SK-N-SH treated with all-trans-retinoic acid at 6 μM for 48 hours (cell line): ENCODE data around the gene CELF4.

Source experiments
- ATAC-seq: fragments of 200-7000 bp; cut with Tn5 transposase; 3 replicates; pipeline ENCODE4 v1.9.1; 2020; ENCODE audit warnings: mild to moderate bottlenecking, moderate library complexity
- ARNTL ChIP-seq: fragments of 450-650 bp; formaldehyde crosslinking; IDR thresholded peaks from 2 replicates; pipeline ENCODE4 v1.5.0; 2020; ENCODE audit warnings: low read depth, mild to moderate bottlenecking, moderate library complexity, borderline replicate concordance
- BACH2 ChIP-seq: fragments of 250-450 bp; sonication (Bioruptor Pico); IDR thresholded peaks from 2 replicates; pipeline ENCODE4 v1.9.0; 2021; ENCODE audit warnings: mild to moderate bottlenecking, borderline replicate concordance
- CSDC2 ChIP-seq: fragments of 250-450 bp; sonication (Bioruptor Pico); IDR thresholded peaks from 2 replicates; pipeline ENCODE4 v1.5.0; 2020; ENCODE audit warnings: mild to moderate bottlenecking, moderate library complexity
- ESRRG ChIP-seq: fragments of 250-450 bp; sonication (Bioruptor Pico); IDR thresholded peaks from 2 replicates; pipeline ENCODE4 v1.6.1; 2021; ENCODE audit warnings: mild to moderate bottlenecking
- GLIS3 ChIP-seq: fragments of 250-450 bp; sonication (Bioruptor Pico); IDR thresholded peaks from 2 replicates; pipeline ENCODE4 v1.5.0; 2020; ENCODE audit warnings: mild to moderate bottlenecking, moderate library complexity
- ISL1 ChIP-seq: fragments of 250-450 bp; sonication (Bioruptor Pico); IDR thresholded peaks from 2 replicates; pipeline ENCODE4 v2.1.2; 2022; ENCODE audit warnings: mild to moderate bottlenecking, moderate library complexity
- OSR1 ChIP-seq: fragments of 250-450 bp; sonication (Bioruptor Pico); IDR thresholded peaks from 2 replicates; pipeline ENCODE4 v1.8.0; 2022; ENCODE audit warnings: moderate library complexity, mild to moderate bottlenecking, inconsistent platforms
- PPARA ChIP-seq: fragments of 250-450 bp; sonication (Bioruptor Pico); IDR thresholded peaks from 2 replicates; pipeline ENCODE4 v1.5.0; 2020; ENCODE audit warnings: mild to moderate bottlenecking, borderline replicate concordance
- SNAI2 ChIP-seq: fragments of 250-450 bp; sonication (Bioruptor Pico); IDR thresholded peaks from 2 replicates; pipeline ENCODE4 v1.5.0; 2020; ENCODE audit warnings: mild to moderate bottlenecking, moderate library complexity
- TCF4 ChIP-seq: fragments of 250-450 bp; sonication (Bioruptor Pico); IDR thresholded peaks from 2 replicates; pipeline ENCODE4 v1.8.0; 2021; ENCODE audit warnings: mild to moderate bottlenecking, moderate library complexity, borderline replicate concordance
- TOX ChIP-seq: fragments of 250-450 bp; sonication (Bioruptor Pico); IDR thresholded peaks from 2 replicates; pipeline ENCODE4 v1.8.0; 2021; ENCODE audit warnings: mild to moderate bottlenecking, moderate library complexity, borderline replicate concordance
- ZC3H10 ChIP-seq: fragments of 250-450 bp; sonication (Bioruptor Pico); IDR thresholded peaks from 2 replicates; pipeline ENCODE4 v1.5.1; 2021; ENCODE audit warnings: mild to moderate bottlenecking, moderate library complexity
- ZFP3 ChIP-seq: fragments of 250-450 bp; sonication (Bioruptor Pico); IDR thresholded peaks from 2 replicates; pipeline ENCODE4 v1.5.0; 2020; ENCODE audit warnings: mild to moderate bottlenecking, moderate library complexity
- ZFP30 ChIP-seq: fragments of 450-650 bp; formaldehyde crosslinking; IDR thresholded peaks from 2 replicates; pipeline ENCODE4 v1.5.0; 2022; ENCODE audit warnings: mild to moderate bottlenecking, moderate library complexity
- ZNF565 ChIP-seq: fragments of 450-650 bp; formaldehyde crosslinking; conservative IDR thresholded peaks from 2 replicates; pipeline ENCODE4 v1.5.0; 2020; ENCODE audit warnings: low read depth, mild to moderate bottlenecking, moderate library complexity
- ZNF70 ChIP-seq: fragments of 450-650 bp; formaldehyde crosslinking; IDR thresholded peaks from 2 replicates; pipeline ENCODE4 v1.5.0; 2020; ENCODE audit warnings: mild to moderate bottlenecking, moderate library complexity
- ZNF8 ChIP-seq: fragments of 450-650 bp; formaldehyde crosslinking; IDR thresholded peaks from 2 replicates; pipeline ENCODE4 v1.5.0; 2020; ENCODE audit warnings: mild to moderate bottlenecking, moderate library complexity
- TF ChIP-seq, protein P1 (sequence below): fragments of 250-450 bp; sonication (Bioruptor Pico); IDR thresholded peaks from 2 replicates; pipeline ENCODE4 v1.5.1; 2021; ENCODE audit warnings: mild to moderate bottlenecking, moderate library complexity
- TF ChIP-seq, protein P2 (sequence below): fragments of 250-450 bp; sonication (Bioruptor Pico); IDR thresholded peaks from 2 replicates; pipeline ENCODE4 v1.5.0; 2020; ENCODE audit warnings: mild to moderate bottlenecking, moderate library complexity
- TF ChIP-seq, protein P3 (sequence below): fragments of 250-450 bp; sonication (Bioruptor Pico); IDR thresholded peaks from 2 replicates; pipeline ENCODE4 v1.8.0; 2021; ENCODE audit warnings: low read depth, mild to moderate bottlenecking, moderate library complexity, borderline replicate concordance
- TF ChIP-seq, protein P4 (sequence below): fragments of 250-450 bp; sonication (Bioruptor Pico); IDR thresholded peaks from 2 replicates; pipeline ENCODE4 v1.5.1; 2020; ENCODE audit warnings: low read depth, mild to moderate bottlenecking, moderate library complexity
- TF ChIP-seq, protein P5 (sequence below): fragments of 250-450 bp; sonication (Bioruptor Pico); IDR thresholded peaks from 2 replicates; pipeline ENCODE4 v1.8.0; 2020; ENCODE audit warnings: mild to moderate bottlenecking, moderate library complexity, borderline replicate concordance

Gene CELF4

DNA sequence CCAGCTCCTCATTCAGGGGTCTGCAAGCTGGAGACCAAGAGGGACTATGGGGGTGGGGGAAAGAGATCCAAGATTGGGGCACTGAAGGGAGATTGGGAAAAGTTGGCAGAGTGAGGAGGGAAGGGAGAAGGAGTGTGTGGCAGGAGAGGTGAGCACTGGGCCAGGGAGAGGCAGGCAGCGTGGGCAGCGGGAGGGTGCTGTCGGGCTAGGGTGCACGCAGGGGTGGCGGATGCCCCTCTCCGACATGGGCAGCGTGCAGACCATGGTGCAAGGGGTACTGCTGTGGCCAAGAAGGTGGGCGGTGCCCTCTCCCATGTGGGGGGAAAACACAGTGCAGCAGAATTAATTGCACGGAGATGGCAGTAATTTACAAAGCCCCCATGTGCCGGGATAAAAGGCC, 74.1 kb downstream of the CELF4 start (continued):
- TF ChIP-seq BACH2 (no peak), ZC3H10 (CRISPR knock-in tag) (no peak), ZNF70 (no peak), GLIS3 (CRISPR knock-in tag) (no peak), ARNTL (CRISPR knock-in tag) (no peak), OSR1 (CRISPR knock-in tag) (no peak), TOX (CRISPR knock-in tag) (no peak), ZFP30 (CRISPR knock-in tag) (no peak)

DNA sequence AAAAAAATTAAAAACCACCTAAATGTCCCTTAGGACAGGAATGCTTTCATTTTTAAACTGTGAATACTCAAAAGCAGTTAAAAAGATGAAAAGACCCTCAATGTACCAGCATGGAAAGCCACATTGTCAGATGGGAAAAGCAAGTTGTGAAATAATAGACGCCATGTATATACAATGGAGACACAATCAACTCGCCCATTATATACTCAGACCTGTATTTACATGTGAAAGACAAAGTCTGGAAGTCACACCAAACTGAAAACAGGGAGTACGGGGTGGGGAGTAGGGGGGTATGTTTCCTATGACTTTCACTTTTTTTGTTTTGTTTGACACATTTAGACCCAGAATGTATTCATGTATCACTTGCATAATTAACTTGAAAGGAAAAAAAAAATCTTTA, 75.6 kb downstream of the CELF4 start:
- TF ChIP-seq, protein P1, sequence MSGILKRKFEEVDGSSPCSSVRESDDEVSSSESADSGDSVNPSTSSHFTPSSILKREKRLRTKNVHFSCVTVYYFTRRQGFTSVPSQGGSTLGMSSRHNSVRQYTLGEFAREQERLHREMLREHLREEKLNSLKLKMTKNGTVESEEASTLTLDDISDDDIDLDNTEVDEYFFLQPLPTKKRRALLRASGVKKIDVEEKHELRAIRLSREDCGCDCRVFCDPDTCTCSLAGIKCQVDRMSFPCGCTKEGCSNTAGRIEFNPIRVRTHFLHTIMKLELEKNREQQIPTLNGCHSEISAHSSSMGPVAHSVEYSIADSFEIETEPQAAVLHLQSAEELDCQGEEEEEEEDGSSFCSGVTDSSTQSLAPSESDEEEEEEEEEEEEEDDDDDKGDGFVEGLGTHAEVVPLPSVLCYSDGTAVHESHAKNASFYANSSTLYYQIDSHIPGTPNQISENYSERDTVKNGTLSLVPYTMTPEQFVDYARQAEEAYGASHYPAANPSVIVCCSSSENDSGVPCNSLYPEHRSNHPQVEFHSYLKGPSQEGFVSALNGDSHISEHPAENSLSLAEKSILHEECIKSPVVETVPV: no peak
- TF ChIP-seq, protein P2, sequence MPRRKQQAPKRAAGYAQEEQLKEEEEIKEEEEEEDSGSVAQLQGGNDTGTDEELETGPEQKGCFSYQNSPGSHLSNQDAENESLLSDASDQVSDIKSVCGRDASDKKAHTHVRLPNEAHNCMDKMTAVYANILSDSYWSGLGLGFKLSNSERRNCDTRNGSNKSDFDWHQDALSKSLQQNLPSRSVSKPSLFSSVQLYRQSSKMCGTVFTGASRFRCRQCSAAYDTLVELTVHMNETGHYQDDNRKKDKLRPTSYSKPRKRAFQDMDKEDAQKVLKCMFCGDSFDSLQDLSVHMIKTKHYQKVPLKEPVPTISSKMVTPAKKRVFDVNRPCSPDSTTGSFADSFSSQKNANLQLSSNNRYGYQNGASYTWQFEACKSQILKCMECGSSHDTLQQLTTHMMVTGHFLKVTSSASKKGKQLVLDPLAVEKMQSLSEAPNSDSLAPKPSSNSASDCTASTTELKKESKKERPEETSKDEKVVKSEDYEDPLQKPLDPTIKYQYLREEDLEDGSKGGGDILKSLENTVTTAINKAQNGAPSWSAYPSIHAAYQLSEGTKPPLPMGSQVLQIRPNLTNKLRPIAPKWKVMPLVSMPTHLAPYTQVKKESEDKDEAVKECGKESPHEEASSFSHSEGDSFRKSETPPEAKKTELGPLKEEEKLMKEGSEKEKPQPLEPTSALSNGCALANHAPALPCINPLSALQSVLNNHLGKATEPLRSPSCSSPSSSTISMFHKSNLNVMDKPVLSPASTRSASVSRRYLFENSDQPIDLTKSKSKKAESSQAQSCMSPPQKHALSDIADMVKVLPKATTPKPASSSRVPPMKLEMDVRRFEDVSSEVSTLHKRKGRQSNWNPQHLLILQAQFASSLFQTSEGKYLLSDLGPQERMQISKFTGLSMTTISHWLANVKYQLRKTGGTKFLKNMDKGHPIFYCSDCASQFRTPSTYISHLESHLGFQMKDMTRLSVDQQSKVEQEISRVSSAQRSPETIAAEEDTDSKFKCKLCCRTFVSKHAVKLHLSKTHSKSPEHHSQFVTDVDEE (CRISPR knock-in tag): no peak
- TF ChIP-seq ZNF70 (no peak), ISL1 (no peak), TCF4 (no peak), GLIS3 (CRISPR knock-in tag) (no peak), CSDC2 (CRISPR knock-in tag) (no peak), ESRRG (no peak), ZFP3 (CRISPR knock-in tag) (no peak), ZC3H10 (CRISPR knock-in tag) (no peak), SNAI2 (CRISPR knock-in tag) (no peak), TOX (CRISPR knock-in tag) (no peak)
- TF ChIP-seq, protein P3, sequence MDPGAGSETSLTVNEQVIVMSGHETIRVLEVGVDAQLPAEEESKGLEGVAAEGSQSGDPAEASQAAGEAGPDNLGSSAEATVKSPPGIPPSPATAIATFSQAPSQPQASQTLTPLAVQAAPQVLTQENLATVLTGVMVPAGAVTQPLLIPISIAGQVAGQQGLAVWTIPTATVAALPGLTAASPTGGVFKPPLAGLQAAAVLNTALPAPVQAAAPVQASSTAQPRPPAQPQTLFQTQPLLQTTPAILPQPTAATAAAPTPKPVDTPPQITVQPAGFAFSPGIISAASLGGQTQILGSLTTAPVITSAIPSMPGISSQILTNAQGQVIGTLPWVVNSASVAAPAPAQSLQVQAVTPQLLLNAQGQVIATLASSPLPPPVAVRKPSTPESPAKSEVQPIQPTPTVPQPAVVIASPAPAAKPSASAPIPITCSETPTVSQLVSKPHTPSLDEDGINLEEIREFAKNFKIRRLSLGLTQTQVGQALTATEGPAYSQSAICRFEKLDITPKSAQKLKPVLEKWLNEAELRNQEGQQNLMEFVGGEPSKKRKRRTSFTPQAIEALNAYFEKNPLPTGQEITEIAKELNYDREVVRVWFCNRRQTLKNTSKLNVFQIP (CRISPR knock-in tag): no peak
- no peak for ATAC-seq

DNA sequence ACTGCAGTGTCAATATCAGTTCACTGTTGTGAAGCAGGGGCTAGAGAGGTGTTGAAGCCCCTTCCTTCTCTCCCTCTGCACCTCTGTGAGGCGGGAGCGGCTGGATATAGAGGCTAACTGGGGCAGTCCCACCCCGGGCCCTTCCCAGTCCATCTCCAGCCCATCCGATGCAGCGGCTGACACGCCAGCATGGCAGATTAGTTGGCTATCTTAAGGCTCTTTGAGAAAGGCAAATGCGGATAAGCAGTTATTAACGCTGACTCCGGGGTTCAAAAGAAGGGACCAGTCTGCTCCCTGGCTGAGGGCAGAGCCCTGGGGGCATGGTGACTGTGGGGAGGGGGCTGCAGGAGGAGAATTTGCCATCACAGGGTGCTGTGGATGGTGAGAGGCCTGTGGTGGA, 76.6 kb downstream of the CELF4 start:
- TF ChIP-seq, protein P2 (CRISPR knock-in tag): no peak
- TF ChIP-seq ZNF565 (no peak), ZFP3 (CRISPR knock-in tag) (no peak)
- no peak for ATAC-seq

DNA sequence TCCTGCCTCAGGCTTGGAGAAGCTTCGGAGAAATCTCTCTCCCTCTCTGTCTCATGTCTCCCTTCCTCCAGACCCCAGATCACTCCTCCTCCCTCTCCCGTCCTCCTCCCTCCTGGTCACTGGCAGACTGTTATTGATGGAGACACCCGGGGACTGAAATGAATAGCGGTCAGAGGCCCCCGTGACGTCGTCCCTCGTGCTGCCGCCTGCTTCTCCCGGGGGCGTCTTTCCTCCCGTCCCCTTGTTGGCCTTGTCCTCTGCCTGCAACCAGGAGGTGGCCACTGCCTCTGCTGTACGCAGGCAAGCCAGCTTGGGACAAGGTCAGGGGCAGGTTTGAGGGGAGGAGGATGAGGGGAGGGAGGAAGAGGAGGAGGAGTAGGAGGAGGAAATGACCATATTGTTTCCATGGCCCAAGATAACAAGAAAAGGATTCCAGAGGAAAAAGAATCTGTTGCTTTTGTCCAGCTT, 78.2 kb downstream of the CELF4 start:
- TF ChIP-seq ZC3H10 (CRISPR knock-in tag) (no peak), ARNTL (CRISPR knock-in tag) (no peak), ZNF70 (no peak), ZNF8 (no peak), ZFP3 (CRISPR knock-in tag) (no peak), SNAI2 (CRISPR knock-in tag) (no peak), CSDC2 (CRISPR knock-in tag) (no peak), ZFP30 (CRISPR knock-in tag) (no peak), ESRRG (no peak), TOX (CRISPR knock-in tag) (no peak), PPARA (CRISPR knock-in tag) (no peak), BACH2 (no peak)
- TF ChIP-seq, protein P4, sequence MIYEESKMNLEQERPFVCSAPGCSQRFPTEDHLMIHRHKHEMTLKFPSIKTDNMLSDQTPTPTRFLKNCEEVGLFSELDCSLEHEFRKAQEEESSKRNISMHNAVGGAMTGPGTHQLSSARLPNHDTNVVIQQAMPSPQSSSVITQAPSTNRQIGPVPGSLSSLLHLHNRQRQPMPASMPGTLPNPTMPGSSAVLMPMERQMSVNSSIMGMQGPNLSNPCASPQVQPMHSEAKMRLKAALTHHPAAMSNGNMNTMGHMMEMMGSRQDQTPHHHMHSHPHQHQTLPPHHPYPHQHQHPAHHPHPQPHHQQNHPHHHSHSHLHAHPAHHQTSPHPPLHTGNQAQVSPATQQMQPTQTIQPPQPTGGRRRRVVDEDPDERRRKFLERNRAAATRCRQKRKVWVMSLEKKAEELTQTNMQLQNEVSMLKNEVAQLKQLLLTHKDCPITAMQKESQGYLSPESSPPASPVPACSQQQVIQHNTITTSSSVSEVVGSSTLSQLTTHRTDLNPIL (CRISPR knock-in tag): no peak
- TF ChIP-seq, protein P1: no peak
- TF ChIP-seq, protein P5, sequence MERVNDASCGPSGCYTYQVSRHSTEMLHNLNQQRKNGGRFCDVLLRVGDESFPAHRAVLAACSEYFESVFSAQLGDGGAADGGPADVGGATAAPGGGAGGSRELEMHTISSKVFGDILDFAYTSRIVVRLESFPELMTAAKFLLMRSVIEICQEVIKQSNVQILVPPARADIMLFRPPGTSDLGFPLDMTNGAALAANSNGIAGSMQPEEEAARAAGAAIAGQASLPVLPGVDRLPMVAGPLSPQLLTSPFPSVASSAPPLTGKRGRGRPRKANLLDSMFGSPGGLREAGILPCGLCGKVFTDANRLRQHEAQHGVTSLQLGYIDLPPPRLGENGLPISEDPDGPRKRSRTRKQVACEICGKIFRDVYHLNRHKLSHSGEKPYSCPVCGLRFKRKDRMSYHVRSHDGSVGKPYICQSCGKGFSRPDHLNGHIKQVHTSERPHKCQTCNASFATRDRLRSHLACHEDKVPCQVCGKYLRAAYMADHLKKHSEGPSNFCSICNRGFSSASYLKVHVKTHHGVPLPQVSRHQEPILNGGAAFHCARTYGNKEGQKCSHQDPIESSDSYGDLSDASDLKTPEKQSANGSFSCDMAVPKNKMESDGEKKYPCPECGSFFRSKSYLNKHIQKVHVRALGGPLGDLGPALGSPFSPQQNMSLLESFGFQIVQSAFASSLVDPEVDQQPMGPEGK (CRISPR knock-in tag): no peak
- no peak for ATAC-seq
